GM23248 (cell line): Measurements from ENCODE around the gene TRAK2.
"Not testable (repeated sequence)": the region's sequence is repeated elsewhere in the genome, so short reads cannot be mapped to it uniquely, and the experiment has no call there.

Experiments
- EZH2 ChIP-seq: fragments of 200-600 bp; sonication (generic); IDR thresholded peaks from 2 replicates; pipeline ENCODE4 v1.6.1; 2018; ENCODE audit warnings: antibody characterized with exemption, mild to moderate bottlenecking; ENCODE audit not compliant: insufficient read depth, poor library complexity, severe bottlenecking
- EZH2phosphoT487 ChIP-seq: fragments of 200-600 bp; sonication (generic); IDR thresholded peaks from 2 replicates; pipeline ENCODE4 v1.6.1; 2018; ENCODE audit warnings: antibody characterized with exemption, moderate library complexity, mild to moderate bottlenecking, low read depth; ENCODE audit not compliant: insufficient read depth

- TF ChIP-seq EZH2, EZH2phosphoT487: not testable (repeated sequence)
These were observed 22.9 kb downstream of the TRAK2 start for GRCh38 chr2:201428366-201428765.
